GM12873 (cell line): ENCODE data around the gene PRICKLE1.

ENCODE experiments used
- TF ChIP-seq, protein P1 (sequence below): IDR thresholded peaks from 2 replicates; pipeline ENCODE4 v1.5.1; 2012; ENCODE audit warnings: low read depth, mild to moderate bottlenecking, moderate library complexity, low read length, control low read depth; ENCODE audit not compliant: insufficient read depth; ENCODE audit errors: missing control alignments

Gene PRICKLE1

DNA sequence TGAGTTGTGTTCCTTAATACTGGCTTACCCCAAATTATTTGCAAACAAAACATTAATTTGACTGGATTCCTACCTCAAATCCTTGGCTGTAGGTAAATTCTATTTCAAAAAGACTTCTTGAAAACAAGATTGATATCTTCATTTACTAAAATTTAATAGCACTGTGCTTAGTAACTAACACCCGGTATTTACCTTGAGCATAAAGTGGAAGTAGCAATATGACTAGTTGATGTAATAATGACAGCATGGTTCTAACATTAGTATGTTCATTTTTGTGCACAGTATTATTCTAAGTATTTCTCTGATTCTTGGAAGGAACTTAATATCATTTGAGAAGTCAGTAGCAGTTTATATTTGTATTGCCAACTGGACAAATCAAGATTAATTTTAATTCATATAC lies 166.8 kb downstream of the PRICKLE1 start:
- TF ChIP-seq, protein P1, sequence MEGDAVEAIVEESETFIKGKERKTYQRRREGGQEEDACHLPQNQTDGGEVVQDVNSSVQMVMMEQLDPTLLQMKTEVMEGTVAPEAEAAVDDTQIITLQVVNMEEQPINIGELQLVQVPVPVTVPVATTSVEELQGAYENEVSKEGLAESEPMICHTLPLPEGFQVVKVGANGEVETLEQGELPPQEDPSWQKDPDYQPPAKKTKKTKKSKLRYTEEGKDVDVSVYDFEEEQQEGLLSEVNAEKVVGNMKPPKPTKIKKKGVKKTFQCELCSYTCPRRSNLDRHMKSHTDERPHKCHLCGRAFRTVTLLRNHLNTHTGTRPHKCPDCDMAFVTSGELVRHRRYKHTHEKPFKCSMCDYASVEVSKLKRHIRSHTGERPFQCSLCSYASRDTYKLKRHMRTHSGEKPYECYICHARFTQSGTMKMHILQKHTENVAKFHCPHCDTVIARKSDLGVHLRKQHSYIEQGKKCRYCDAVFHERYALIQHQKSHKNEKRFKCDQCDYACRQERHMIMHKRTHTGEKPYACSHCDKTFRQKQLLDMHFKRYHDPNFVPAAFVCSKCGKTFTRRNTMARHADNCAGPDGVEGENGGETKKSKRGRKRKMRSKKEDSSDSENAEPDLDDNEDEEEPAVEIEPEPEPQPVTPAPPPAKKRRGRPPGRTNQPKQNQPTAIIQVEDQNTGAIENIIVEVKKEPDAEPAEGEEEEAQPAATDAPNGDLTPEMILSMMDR, result no peak

DNA sequence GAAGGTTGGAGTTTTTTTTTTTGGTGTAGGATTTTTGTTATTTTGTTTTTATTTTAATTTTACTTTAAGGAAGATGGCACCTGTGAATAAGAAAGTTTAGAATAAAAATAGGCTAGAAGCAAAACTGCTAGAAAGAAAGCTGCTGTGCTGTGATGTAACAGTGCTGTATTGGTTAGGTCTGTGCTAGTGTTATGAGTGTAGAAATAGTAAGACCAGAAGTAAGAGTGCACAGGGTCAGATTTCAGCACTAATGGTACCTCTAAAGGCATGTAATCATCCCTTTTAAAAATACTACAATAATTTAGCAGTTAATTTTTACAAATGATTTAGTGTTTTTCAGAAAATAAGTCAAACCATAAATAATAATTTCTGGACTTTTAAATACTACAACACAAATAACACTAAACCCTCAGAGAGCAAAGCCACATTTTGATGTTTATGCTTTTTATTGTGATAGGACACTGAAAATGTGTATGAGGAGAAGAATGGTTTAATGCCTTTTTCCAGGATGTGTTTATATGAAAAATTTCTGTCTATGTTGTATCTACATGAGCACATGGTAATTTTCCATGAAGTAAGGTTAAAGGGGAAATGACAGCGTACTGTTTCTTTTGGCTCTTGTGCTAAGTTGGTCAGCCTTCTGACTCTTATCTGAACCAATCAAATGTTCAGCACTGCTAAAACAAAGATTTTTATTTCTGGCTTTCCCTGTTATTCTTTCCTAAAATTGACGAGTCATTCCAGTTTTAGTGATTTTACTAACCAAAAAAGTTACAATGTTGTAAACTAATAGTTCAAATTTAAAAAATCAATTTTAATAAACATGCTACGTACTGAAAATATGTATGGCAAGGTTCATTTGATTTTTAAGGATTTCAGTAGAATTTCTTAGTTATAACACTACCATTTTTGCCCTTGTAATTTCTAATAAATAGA lies 167.4 kb downstream of the PRICKLE1 start:
- TF ChIP-seq, protein P1, result no peak

DNA sequence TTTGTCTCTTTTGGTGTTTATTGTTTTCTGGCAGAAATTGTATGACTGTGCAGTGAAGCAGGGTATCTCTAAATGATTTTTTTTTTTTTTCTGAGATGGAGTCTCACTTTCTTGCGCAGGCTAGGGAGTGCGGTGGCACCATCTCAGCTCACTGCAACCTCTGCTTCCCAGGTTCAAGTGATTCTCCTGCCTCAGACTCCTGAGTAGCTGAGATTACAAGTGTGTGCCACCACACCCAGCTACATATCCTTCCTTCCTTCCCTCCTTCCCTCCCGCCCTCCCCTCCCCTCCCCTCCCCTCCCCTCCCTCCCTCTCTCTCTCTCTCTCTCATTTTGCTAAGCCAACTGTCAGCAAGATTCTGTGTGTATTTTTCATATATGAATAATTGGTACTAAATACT lies 169.2 kb downstream of the PRICKLE1 start:
- TF ChIP-seq, protein P1, result no peak

DNA sequence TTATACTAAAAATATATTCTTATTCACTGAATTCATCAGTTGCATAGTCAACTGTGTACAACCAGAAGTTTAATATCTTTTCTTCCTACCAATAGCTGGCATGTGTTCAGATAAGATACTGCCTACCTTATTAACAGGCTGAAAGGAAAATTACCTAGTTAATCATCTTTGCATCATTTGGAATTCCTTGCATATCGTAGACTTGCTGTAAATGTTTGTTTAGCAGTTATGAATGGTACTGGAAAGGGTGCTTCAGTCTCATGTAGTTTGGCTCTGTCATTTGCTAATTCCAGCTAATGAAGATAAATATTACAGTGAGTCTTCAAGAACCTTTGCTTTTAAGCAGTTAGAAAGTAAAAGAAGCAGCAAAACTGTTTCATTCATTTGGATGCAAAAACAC lies 179.2 kb downstream of the PRICKLE1 start:
- TF ChIP-seq, protein P1, result no peak

DNA sequence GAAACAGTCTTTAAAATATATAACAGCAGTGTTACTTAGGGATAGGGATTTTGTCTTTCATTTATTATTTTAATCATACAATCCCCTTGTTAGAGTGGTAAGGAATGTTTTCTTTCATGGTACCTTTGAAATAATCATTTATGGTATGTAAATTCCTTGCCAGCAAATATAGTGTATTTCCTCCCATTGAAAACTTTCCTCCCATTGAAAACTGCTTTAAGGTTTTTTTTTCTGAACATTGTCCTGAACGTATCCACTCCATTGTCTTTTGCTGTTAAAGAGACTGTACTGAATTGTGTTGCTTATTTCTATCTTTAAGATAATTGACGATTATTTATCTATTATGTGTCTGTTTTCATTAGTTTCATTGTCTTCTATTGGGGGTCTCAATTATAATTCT lies 180.1 kb downstream of the PRICKLE1 start:
- TF ChIP-seq, protein P1, result no peak

DNA sequence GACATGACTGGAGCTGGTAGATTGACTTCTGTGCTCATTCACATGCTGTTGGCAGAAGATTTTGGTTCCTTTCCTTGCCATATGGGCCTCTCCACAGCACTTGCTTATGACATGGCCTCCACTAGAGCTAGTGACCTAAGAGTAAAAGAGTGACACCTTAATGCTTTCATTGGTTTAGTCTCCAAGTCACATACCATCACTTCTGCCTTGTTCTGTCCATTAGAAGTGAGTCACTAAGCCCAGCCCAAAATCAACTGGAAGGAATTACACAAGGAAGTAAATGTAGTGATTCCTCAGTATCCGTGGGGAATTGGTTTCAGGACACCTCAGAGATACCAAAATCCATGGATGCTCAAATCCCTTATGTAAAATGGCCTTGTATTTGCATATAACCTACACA lies 182.2 kb downstream of the PRICKLE1 start:
- TF ChIP-seq, protein P1, result no peak
